ENCODE data around the gene SVOP.

Gene SVOP

GRCh38 chr12:108980831-108981618 is 39.8 kb downstream of the SVOP start:
- FAIRE-seq = no peak
- peak; percentile 46 for DNase-seq (ENCODE audit: insufficient read length, low spot score)

DNA sequence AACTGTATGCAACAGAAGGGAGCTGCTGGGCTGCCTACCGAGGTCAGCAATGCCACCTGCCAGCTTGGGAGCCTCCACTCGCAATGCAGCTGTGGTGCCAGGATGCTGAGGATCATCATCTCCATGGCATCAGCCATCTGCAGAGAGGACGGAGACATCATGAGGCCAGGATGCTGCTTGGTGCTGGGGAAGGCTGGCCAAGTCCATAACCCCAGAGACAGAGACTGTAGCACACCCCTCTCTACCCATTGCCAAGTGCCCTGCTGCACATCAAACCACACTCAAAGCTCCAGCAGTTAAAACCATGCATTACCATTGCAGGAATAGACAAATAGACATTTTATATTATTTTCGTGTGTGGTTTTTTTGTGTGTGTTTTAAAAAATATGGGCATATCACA is 43.5 kb downstream of the SVOP start:
- FAIRE-seq (no peak), DNase-seq (ENCODE audit: insufficient read length, low spot score) (no peak)

GRCh38 chr12:108975024-108975593 is 45.8 kb downstream of the SVOP start:
- DNase-seq (ENCODE audit: insufficient read length, low spot score) (no peak), FAIRE-seq (no peak)

- no peak for FAIRE-seq
- no peak for DNase-seq (ENCODE audit: insufficient read length, low spot score)
Observed at GRCh38 chr12:108973629-108974152, 47.2 kb downstream of the SVOP start.

GRCh38 chr12:108972358-108972757 is 48.5 kb downstream of the SVOP start:
- FAIRE-seq (no peak), DNase-seq (ENCODE audit: insufficient read length, low spot score) (no peak)

- DNase-seq (ENCODE audit: insufficient read length, low spot score) (no peak), FAIRE-seq (no peak)
Observed at GRCh38 chr12:108969622-108970021, 51.2 kb downstream of the SVOP start.

- no peak for FAIRE-seq
- peak; percentile 24 for DNase-seq (ENCODE audit: insufficient read length, low spot score)
Observed at GRCh38 chr12:108967869-108968540, 52.9 kb downstream of the SVOP start.

DNA sequence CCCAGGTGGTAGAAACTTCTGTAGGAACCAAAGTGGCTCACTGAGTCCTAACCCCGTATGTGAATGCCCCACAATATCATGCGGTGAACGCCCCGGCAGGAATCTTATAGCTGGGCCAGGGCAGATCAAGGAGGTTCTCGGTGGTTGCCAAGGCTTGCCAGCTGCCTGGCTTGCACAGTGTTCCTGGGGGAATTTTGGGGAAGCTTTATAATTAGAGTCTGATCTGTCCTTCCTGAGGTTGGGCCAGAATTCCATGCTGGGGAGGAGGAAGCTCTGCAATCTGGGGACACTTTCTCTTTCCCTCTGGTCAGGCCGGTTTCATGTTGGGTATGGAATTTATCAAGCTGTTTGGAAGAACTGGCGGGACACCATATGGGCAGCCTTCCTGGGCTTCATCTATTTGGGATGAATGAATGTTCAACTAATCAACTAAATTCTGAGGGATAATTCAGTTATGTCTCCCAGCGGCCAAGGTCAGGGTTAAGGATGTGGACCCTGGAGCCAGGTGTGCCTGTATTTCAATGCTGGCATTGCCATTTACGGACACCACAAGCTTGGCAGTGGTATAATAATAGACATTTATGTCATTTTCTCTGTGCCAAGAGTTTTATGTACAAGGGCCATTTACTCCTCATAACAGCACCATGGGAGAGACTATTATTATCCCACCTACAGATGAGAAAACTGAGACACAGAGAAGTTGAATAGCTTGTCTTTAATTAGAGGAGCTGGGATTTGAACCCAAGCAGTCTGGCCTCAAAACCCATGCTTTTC is 54.3 kb downstream of the SVOP start:
- FAIRE-seq (no peak), DNase-seq (ENCODE audit: insufficient read length, low spot score) (no peak)

DNA sequence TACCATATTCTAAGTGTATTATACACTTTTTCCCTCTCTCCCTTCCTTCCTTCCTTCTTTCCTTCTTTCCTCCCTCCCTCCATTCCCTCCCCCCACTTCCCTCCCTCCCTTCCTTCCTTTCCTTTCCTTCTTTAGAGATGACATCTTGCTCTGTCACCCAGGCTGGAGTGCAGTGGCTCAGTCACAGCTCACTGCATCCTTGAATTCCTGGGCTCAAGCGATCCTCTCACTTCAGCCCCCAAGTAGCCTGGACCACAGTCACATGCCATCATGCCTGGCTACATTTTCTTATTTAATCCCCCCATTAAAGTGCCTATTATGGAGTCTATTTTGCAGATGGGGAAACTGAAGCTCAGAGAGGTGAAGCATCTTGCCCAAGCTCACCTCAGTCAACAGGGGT is 55.0 kb downstream of the SVOP start:
- DNase-seq (ENCODE audit: insufficient read length, low spot score) (no peak), FAIRE-seq (no peak)

GRCh38 chr12:108964371-108965352 is 56.2 kb downstream of the SVOP start:
- DNase-seq (ENCODE audit: insufficient read length, low spot score) (no peak), FAIRE-seq (no peak)

GRCh38 chr12:108962256-108962655 is 58.6 kb downstream of the SVOP start:
- FAIRE-seq = no peak
- DNase-seq (ENCODE audit: insufficient read length, low spot score) = no peak

DNA sequence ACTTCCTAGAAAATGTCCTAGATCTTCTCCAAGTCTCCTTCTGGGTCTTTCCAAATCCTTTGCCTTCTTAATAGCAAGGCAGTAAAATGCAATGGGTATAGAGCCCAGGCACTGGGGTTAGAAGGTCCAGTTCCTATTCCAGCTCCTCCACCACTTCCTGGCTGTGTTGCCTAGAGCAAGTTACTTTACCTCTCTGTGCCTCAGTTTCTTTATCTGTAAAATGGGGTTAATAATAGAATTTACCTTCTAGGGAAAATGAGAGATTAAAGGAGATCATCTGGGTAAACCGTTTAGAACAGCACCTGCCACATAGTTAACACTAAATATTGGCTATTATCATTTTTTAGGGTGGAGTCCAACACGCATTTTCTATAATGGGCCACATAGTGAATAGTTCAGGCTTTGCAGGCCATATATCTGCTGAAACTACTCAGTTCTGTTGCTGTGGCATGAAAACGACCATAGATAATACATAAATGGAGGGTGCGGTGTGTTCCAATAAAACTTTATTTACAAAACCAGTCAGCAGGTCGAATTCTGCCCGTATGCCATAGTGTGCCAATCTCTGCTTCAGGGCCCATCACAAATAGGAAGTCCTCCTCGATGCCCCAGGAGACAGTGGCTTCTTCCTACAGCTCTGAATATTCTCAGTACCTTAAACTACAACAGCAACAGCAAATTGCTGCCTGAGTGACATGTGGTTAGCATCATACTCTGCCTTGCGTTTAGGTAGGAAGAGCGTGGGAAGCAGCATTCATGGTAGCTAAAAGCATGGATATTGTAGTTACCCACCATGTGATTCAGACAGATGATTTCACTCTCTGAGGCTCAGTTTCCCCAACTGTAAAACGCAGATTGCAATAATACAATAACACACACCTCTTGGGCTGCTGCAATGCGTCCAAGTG is 60.9 kb downstream of the SVOP start:
- no peak for DNase-seq (ENCODE audit: insufficient read length, low spot score)
- no peak for FAIRE-seq

DNA sequence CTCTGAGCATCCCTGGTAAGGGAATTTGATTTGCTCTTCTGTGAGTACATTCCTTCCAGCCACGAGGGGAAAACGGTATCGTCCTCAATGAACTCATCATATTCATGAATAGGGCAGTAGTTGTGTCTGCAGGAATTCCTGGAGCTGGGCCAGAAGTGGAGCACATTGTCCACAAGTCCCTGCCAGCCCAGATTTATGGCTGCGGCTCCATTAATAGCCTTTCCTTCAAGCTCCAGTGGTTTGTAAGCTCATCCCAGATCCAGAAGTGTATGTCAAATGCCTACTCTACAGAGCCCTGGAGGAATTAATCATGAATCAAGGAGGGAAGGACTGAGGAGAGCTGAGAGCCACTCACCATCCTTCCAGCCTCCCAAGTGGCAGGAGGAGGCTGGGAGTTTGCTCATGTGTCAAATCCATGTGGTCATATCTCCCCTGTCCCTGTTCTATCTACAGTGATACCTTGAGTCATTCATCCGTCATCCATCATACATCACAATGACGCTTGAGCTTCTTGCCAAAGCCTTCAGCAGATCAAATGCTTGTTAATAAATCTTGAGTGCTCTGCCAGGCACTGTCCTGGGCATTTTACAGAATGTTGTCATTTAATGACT is 65.5 kb downstream of the SVOP start:
- peak; percentile 72 for DNase-seq (ENCODE audit: insufficient read length, low spot score)

GRCh38 chr12:108950991-108951739 is 69.7 kb downstream of the SVOP start:
- no peak for FAIRE-seq
- peak; percentile 44 for DNase-seq (ENCODE audit: insufficient read length, low spot score)

More for the DNA sequence above, 65.5 kb downstream of the SVOP start:
- FAIRE-seq = no peak

- no peak for DNase-seq (ENCODE audit: insufficient read length, low spot score)
- no peak for FAIRE-seq
Observed at GRCh38 chr12:108949976-108950375, 70.9 kb downstream of the SVOP start.

DNA sequence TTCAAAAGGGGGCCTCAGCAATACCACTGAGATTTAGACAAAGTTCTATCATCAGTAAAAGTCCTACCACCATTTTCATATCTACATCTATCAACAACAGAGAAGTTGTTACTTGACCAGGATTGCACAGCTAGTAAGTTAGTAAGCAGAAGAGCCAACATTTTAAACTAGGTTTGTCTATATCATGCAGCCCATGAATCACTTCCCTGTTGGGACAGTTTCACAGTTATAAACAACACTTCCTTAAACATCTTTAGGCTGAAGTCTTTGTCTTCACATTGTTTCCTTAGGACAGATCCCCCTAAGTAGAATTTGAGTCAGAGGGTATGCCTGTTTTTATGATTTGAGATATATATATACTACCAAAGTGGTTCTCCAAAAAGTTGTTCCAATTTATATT is 72.5 kb downstream of the SVOP start:
- DNase-seq (ENCODE audit: insufficient read length, low spot score) (no peak), FAIRE-seq (no peak)

GRCh38 chr12:108947097-108947496 is 73.8 kb downstream of the SVOP start:
- DNase-seq (ENCODE audit: insufficient read length, low spot score) (no peak), FAIRE-seq (no peak)

DNA sequence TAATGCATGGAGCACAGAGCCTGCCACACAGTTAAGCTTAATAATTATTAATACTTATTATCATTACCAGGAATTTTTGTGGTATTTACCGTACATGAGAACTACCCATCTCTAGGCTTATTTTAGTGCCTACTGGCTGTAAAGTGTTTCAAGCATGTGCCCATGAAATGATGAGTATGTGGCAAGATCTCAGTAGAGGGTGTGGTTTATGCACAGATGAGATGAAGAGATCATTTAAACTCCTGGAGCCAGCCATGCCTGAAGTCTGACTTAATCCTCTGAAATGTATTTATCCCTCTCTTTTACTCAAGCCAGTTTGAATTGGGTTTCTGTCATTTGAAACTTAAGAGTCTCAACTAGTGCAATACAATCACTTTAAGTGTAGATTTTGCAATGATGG is 80.7 kb downstream of the SVOP start:
- DNase-seq (ENCODE audit: insufficient read length, low spot score) = no peak
- no peak for FAIRE-seq

All from HTR-8/SVneo (cell line).